A549 (cell line): Measurements from ENCODE around the gene KCNMA1. TPM values are rescaled to one million over a fixed set of nuclear protein-coding genes. Genes with fewer than 3 reads are reported as not detected.
"Not testable (repeated sequence)": the region's sequence is repeated elsewhere in the genome, so short reads cannot be mapped to it uniquely, and the experiment has no call there.

Experiments
- ATAC-seq, 2 experiments: fragments of 200-7000 bp in 1 of 2; fragments of >200 bp in 1 of 2; cut with Nextera tagmentation in 1 of 2; cut with Tn5 transposase in 1 of 2; 3 replicates each; pipeline versions ENCODE4 v1.8.0 to v1.9.1; 2018 to 2020; ENCODE audit warnings: mild to moderate bottlenecking in 1 of 2, moderate library complexity in 1 of 2
- CTCF ChIA-PET: fragments of 300-600 bp; sonication (Branson Sonifier 250); formaldehyde crosslinking; extraction: SDS; loops from one replicate; lab custom pipeline; 2021; ENCODE audit warnings: antibody characterized with exemption, inconsistent platforms; lab: Yijun Ruan, JAX
- POLR2A ChIA-PET: fragments of 350-600 bp; formaldehyde crosslinking; extraction: SDS; loops from one replicate; lab custom pipeline; 2021; ENCODE audit warnings: antibody characterized with exemption, inconsistent platforms; lab: Yijun Ruan, JAX
- DNase-seq, 2 experiments: peaks; one replicate each; pipeline versions ENCODE4 v3.0.0 to v3.0.0-alpha.2; 2011 to 2016; ENCODE audit warnings: low read depth in 1 of 2, low spot score in 1 of 2
- FAIRE-seq: peaks from 2 replicates; lab custom pipeline; 2011; peaks lifted over from hg19 to GRCh38; lab: Jason Lieb, UNC
- H3K27ac ChIP-seq, 2 experiments: fragments of >200 bp; sonication (Bioruptor Twin); formaldehyde crosslinking; 3 replicates each; pipeline ENCODE4 v1.5.1; 2016 to 2017
- H3K4me1 ChIP-seq: fragments of >200 bp; sonication (Bioruptor Twin); formaldehyde crosslinking; 3 replicates; pipeline ENCODE4 v1.6.1; 2016
- H3K4me2 ChIP-seq: fragments of >200 bp; sonication (Bioruptor Twin); formaldehyde crosslinking; 3 replicates; pipeline ENCODE4 v1.6.1; 2016
- H3K4me3 ChIP-seq: fragments of >200 bp; sonication (Bioruptor Twin); formaldehyde crosslinking; 3 replicates; pipeline ENCODE4 v1.5.1; 2016
- H3K9me3 ChIP-seq: fragments of >200 bp; sonication (Bioruptor Twin); formaldehyde crosslinking; 3 replicates; pipeline ENCODE4 v1.6.1; 2016
- CHD4 ChIP-seq: fragments of 200-600 bp; sonication (generic); IDR thresholded peaks from 2 replicates; pipeline ENCODE4 v1.6.1; 2016; ENCODE audit warnings: antibody characterized with exemption, mild to moderate bottlenecking, borderline replicate concordance
- EHF ChIP-seq: fragments of 250-450 bp; sonication (Bioruptor Pico); IDR thresholded peaks from 2 replicates; pipeline ENCODE4 v1.5.0; 2020; ENCODE audit warnings: mild to moderate bottlenecking
- ESRRA ChIP-seq: fragments of 150-350 bp; IDR thresholded peaks from 2 replicates; pipeline ENCODE4 v1.6.1; 2014; ENCODE audit warnings: mild to moderate bottlenecking, low read length, borderline replicate concordance
- FOSB ChIP-seq: fragments of 250-450 bp; sonication (Bioruptor Pico); IDR thresholded peaks from 2 replicates; pipeline ENCODE4 v1.5.0; 2020; ENCODE audit warnings: mild to moderate bottlenecking, moderate library complexity
- FOSL2 ChIP-seq, 2 experiments: fragments of 450-650 bp in 1 of 2; fragments of >200 bp in 1 of 2; sonication (Bioruptor Twin) in 1 of 2; formaldehyde crosslinking; IDR thresholded peaks; 2 replicates each; pipeline versions ENCODE4 v1.5.0 to v1.6.1; 2016 to 2020; ENCODE audit warnings: mild to moderate bottlenecking in 1 of 2, moderate library complexity in 1 of 2
- FOXS1 ChIP-seq: fragments of 250-450 bp; sonication (Bioruptor Pico); IDR thresholded peaks from 2 replicates; pipeline ENCODE4 v1.5.0; 2020; ENCODE audit warnings: mild to moderate bottlenecking, moderate library complexity
- HMGXB4 ChIP-seq: fragments of 250-450 bp; sonication (Bioruptor Pico); IDR thresholded peaks from 2 replicates; pipeline ENCODE4 v1.5.0; 2021; ENCODE audit warnings: mild to moderate bottlenecking, moderate library complexity, borderline replicate concordance
- HOXB13 ChIP-seq: fragments of 250-450 bp; sonication (Bioruptor Pico); IDR thresholded peaks from 2 replicates; pipeline ENCODE4 v1.5.0; 2020; ENCODE audit warnings: low read depth, mild to moderate bottlenecking, moderate library complexity
- KDM5A ChIP-seq: fragments of 200-600 bp; sonication (generic); IDR thresholded peaks from 2 replicates; pipeline ENCODE4 v1.6.1; 2016; ENCODE audit warnings: antibody characterized with exemption, mild to moderate bottlenecking
- MAFK ChIP-seq: fragments of 450-650 bp; IDR thresholded peaks from 2 replicates; pipeline ENCODE4 v1.6.1; 2014; ENCODE audit not compliant: partially characterized antibody
- SMC3 ChIP-seq: fragments of >200 bp; sonication (Bioruptor Twin); formaldehyde crosslinking; IDR thresholded peaks from 3 replicates; pipeline ENCODE4 v1.6.1; 2018; ENCODE audit warnings: inconsistent platforms
- ZFP36 ChIP-seq: fragments of 450-650 bp; IDR thresholded peaks from 2 replicates; pipeline ENCODE4 v1.6.1; 2014; ENCODE audit warnings: borderline replicate concordance; ENCODE audit not compliant: partially characterized antibody
- ZNF302 ChIP-seq: fragments of 250-450 bp; sonication (Bioruptor Pico); IDR thresholded peaks from 2 replicates; pipeline ENCODE4 v1.9.0; 2021; ENCODE audit warnings: inconsistent platforms, mild to moderate bottlenecking, moderate library complexity
- WGBS: methylation state at CpG from one replicate; pipeline ENCODE4 v1.1.6; 2017; ENCODE audit errors: missing lambda C conversion rate; 5-methylcytosine and 5-hydroxymethylcytosine counted together
- polyA plus RNA-seq, 4 experiments: library from polyadenylated mRNA; depleted of rRNA in 3 of 4; stranded (reverse); fragments of >200 nt; fragmentation: RNase III in 1 of 4; extraction: RNeasy Plus Mini Kit Qiagen cat#74134 plus additional on column Dnase treatment in 1 of 4; gene quantifications; 2 replicates in 3 of 4; 3 replicates in 1 of 4; pipeline ENCODE4 v1.2.3, GENCODE V29; 2011 to 2017

KCNMA1 gene
- polyA plus RNA-seq, 2 of the 4 experiments (the other 2 are of a cell fraction) = 14.9 to 30.6 TPM

- TF ChIP-seq FOSL2 (IDR thresholded peaks at IDR 0.05) = no peak
- TF ChIP-seq FOSL2 (CRISPR knock-in tag; IDR thresholded peaks at IDR 0.05) = no peak
Measured at GRCh38 chr10:77590344-77591237, 47.0 kb downstream of the KCNMA1 start (continued).

- FAIRE-seq = not testable (repeated sequence)
Measured at GRCh38 chr10:77589703-77590102, 47.9 kb downstream of the KCNMA1 start.

GRCh38 chr10:77588886-77589285 lies 48.7 kb downstream of the KCNMA1 start:
- H3K4me1 ChIP-seq = peaks cover 58% of the 10 kb centered on the region
- H3K27ac ChIP-seq = peak overlapping the region in 1 of 2 experiments; percentile 82; a peak in 5 of 6 replicates
- ChIA-PET CTCF (interaction anchor here (1.4 to 3.6 kb wide), 2 partner anchors 14 to 415 kb away, joined by 3 to 14 read pairs; no protein-coding TSS in a partner anchor), POLR2A (no interaction called here)
- no peak for FAIRE-seq
- H3K4me3 ChIP-seq = no peak overlapping the region
- WGBS = 79% methylated on average over 7 of the region's 7 CpGs
- no peak for TF ChIP-seq ZFP36
- TF ChIP-seq CHD4 = no peak
- TF ChIP-seq SMC3 = no peak
- TF ChIP-seq ZNF302 (CRISPR knock-in tag) = no peak
- TF ChIP-seq FOSL2 (IDR thresholded peaks at IDR 0.05) = no peak
- no peak for TF ChIP-seq FOSL2 (CRISPR knock-in tag; IDR thresholded peaks at IDR 0.05)
- no peak for TF ChIP-seq HMGXB4 (CRISPR knock-in tag)
- TF ChIP-seq ESRRA = no peak
- no peak for TF ChIP-seq KDM5A
- no peak for TF ChIP-seq EHF
- no peak for TF ChIP-seq FOSB (CRISPR knock-in tag)
- TF ChIP-seq FOXS1 (CRISPR knock-in tag) = no peak
- no peak for TF ChIP-seq HOXB13 (CRISPR knock-in tag)
- TF ChIP-seq MAFK = no peak
- ATAC-seq = no peak
- H3K9me3 ChIP-seq = no peaks in the 10 kb centered on the region
- no peak overlapping the region for H3K4me2 ChIP-seq
- DNase-seq = no peak

More at GRCh38 chr10:77589703-77590102, 47.9 kb downstream of the KCNMA1 start:
- H3K4me1 ChIP-seq = peaks cover 65% of the 10 kb centered on the region
- H3K27ac ChIP-seq = peak overlapping the region in 1 of 2 experiments; percentile 82; a peak in 3 of 6 replicates
- CTCF ChIA-PET = interaction anchor here (3.6 kb wide), 1 partner anchor 416 kb away, joined by 14 read pairs; no protein-coding TSS in a partner anchor
- DNase-seq, POLR2A ChIA-PET, H3K4me2 ChIP-seq, ATAC-seq, H3K9me3 ChIP-seq, H3K4me3 ChIP-seq: not testable (repeated sequence)
- 95% methylated on average over 8 of the region's 8 CpGs for WGBS

DNA sequence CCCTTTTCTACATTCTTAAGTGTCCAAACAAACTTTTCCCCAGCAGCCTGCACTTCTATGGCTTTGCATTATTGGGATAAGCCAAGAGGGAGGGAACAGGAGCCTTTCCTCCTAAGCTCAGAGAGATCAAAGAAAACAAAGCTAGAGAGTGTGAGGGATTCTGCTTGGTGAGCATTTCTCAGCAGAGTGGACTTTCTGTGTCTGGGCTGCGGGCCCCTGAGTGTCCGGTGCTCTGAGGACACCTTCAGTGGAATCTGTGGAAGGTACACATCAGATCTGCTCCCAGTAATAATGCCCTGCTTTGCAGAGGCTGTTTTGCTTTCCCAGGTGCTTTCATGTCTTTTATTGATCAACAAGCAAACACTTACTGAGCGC lies 50.2 kb downstream of the KCNMA1 start:
- Histone ChIP-seq H3K27ac (peak overlapping the region; percentile 76 to 82), H3K4me3 (no peak overlapping the region)
- ATAC-seq = peak in 1 of 2 experiments; percentile 24; a peak in 3 of 6 replicates
- 91% methylated on average over 3 of the region's 3 CpGs for WGBS
- TF ChIP-seq ZFP36 (no peak), MAFK (peak; percentile 16)
- TF ChIP-seq, all 56 proteins: peak for 1
- ChIA-PET POLR2A (no interaction called here), CTCF (interaction anchor here (0.8 to 3.6 kb wide), 10 partner anchors 8 to 414 kb away, joined by 3 to 14 read pairs (median 5); partner anchors contain the start of gene KCNMA1)
- DNase-seq (no peak), FAIRE-seq (no peak)
- Histone ChIP-seq H3K4me1 (peaks cover 56% of the 10 kb centered on the region), H3K4me2 (peak overlapping the region; percentile 40), H3K9me3 (no peaks in the 10 kb centered on the region)
